M059J (cell line): ENCODE data around the gene CXorf51A. TPM values are rescaled to one million over a fixed set of nuclear protein-coding genes. Genes with fewer than 3 reads are reported as not detected.
"Not testable (repeated sequence)": the region's sequence is repeated elsewhere in the genome, so short reads cannot be mapped to it uniquely, and the experiment has no call there.

Source experiments
- DNase-seq: peaks from one replicate; pipeline ENCODE4 v3.0.0-alpha.2; 2012; ENCODE audit warnings: low read depth
- total RNA-seq: library from RNA; depleted of rRNA; stranded (reverse); fragments of >200 nt; shearing (Covaris generic); gene quantifications from 2 replicates; pipeline ENCODE4 v1.2.3, GENCODE V29; 2014; rRNA removed

The CXorf51A gene
- not detected in 2 replicates for total RNA-seq

DNA sequence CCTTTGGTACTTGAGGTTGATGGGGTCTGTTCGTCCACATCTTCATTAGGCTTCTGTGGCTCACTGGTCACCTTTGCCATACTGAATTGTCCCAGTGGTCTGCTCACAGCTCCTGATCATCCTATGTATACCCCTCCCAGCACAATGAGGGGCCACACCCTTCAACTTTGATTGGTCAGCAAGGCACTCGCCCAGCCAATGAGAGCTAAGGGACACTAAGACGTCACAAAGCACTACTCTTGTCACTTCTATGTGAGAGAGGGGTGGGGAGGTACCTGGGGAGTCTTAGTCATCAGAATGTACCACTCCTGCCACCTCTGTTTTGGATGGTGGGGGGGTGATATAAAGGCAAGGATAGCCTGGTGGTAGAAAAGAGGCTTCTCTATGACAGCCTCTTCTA is at the start of gene CXorf51A:
CXorf51A (minus strand) TSS at position 101 of the 400 bp plus-strand sequence; CDS start at position 80, 21 bp downstream.
- not testable (repeated sequence) for DNase-seq

DNA sequence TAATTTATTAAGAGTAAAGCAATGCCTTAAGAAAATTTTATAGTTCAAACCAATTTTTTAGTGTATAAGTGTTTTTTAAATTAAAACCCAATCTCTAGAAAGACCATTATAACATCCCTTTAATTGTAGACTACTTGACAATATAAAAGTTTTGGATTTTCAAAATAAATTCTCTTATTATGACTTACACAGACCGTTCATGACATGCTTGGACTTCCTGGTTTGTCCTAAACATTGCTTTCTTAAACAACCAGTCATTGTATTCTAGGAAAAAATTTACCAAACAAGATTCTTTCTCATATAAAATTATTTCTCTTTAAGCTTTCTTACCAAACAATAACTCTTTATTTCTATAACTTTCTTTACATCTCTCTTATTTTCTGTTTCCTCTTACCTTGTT is 49.0 kb upstream of the CXorf51A start:
- DNase-seq = no peak

DNA sequence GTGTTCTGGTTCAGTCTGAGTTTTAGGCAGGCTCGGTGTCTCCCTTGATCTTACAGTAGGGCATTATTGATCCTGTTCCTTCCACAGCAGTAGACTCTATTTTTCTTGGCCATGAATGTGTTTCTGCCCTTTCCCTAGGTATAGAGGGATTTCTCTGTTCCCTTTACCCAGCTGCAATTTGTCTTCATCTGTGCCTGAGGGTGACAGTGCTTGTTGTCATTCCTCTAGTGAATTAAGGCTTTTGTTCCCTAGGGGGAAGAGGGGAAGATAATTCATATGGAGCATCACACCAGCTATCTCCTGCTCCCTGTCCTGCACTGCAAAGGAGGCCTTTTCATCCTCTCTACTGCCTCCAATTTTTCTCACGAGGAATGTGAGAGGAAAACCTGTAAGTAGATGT is 39.7 kb upstream of the CXorf51A start:
- no peak for DNase-seq

DNA sequence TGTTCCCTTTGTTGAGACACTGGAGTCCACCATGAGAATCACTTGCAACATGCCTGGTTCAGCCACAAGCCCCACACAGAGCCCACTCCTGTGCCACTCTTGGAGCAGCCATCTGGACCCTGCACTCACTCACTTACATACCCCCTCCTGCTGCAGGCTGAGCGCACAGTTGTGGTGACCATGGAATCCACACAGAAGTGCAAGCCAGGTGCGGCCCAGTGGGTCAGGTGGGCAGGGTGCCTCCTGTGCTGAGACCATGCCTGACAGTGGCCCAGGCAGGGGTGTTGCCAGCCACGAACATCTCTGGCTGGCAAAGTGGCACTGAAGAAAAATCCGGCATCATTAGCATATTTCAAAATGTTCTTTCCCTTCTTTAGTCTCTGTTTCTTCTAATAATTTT is 17.4 kb upstream of the CXorf51A start:
- no peak for DNase-seq

DNA sequence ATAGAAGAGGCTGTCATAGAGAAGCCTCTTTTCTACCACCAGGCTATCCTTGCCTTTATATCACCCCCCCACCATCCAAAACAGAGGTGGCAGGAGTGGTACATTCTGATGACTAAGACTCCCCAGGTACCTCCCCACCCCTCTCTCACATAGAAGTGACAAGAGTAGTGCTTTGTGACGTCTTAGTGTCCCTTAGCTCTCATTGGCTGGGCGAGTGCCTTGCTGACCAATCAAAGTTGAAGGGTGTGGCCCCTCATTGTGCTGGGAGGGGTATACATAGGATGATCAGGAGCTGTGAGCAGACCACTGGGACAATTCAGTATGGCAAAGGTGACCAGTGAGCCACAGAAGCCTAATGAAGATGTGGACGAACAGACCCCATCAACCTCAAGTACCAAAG is 5.1 kb downstream of the CXorf51A start, which contains the start of gene CXorf51B:
CXorf51B (plus strand) TSS at position 301 of the 400 bp plus-strand sequence; CDS start at position 322, 21 bp downstream.
- DNase-seq = not testable (repeated sequence)

Other genes starting within 250 kb of the CXorf51A start
- gene CXorf51B, start 5.0 kb downstream of the CXorf51A start, total RNA-seq = not detected in 2 replicates